DND-41 (cell line): Measurements from ENCODE around the gene NTSR1.

Source experiments
- CTCF ChIP-seq: IDR thresholded peaks from 2 replicates; pipeline ENCODE4 v1.5.1; 2012; ENCODE audit warnings: borderline replicate concordance, low read length, moderate library complexity, mild to moderate bottlenecking; ENCODE audit not compliant: poor library complexity, severe bottlenecking; ENCODE audit errors: extremely low read depth
- EZH2 ChIP-seq: IDR thresholded peaks from 3 replicates; pipeline ENCODE4 v1.6.1; 2012; ENCODE audit warnings: borderline replicate concordance, low read depth, mild to moderate bottlenecking, moderate library complexity, low read length, inconsistent platforms; ENCODE audit not compliant: severe bottlenecking

GRCh38 chr20:62745279-62745951, 36.8 kb downstream of the NTSR1 start:
- TF ChIP-seq CTCF (no peak), EZH2 (no peak)
